HL-60 (cell line): Measurements from ENCODE around the gene PERP.

Experiments used
- CTCF ChIP-seq: IDR thresholded peaks from one replicate; pipeline ENCODE4 v1.5.1; 2011; ENCODE audit warnings: low read length, control low read depth, inconsistent platforms; ENCODE audit not compliant: insufficient read depth
- GABPA ChIP-seq: IDR thresholded peaks from 2 replicates; pipeline ENCODE4 v1.6.1; 2012; ENCODE audit warnings: low read depth
- POLR2AphosphoS5 ChIP-seq: IDR thresholded peaks from 2 replicates; pipeline ENCODE4 v1.6.1; 2012; ENCODE audit warnings: low read depth
- REST ChIP-seq: IDR thresholded peaks from 2 replicates; pipeline ENCODE4 v1.6.1; 2012; ENCODE audit warnings: low read depth; ENCODE audit not compliant: insufficient replicate concordance
- SPI1 ChIP-seq: IDR thresholded peaks from 2 replicates; pipeline ENCODE4 v1.6.1; 2012; ENCODE audit warnings: low read depth, mild to moderate bottlenecking, borderline replicate concordance

- no peak for TF ChIP-seq CTCF
- TF ChIP-seq GABPA, result no peak
- no peak for TF ChIP-seq POLR2AphosphoS5
- no peak for TF ChIP-seq REST
- TF ChIP-seq SPI1, result no peak
Observed at GRCh38 chr6:138054982-138055381, 52.2 kb downstream of the PERP start.
